ENCODE data around the gene USP1. TPM values are rescaled to one million over a fixed set of nuclear protein-coding genes. Genes with fewer than 3 reads are reported as not detected.

The USP1 gene
- total RNA-seq, 4 donors from 2014 or later = 16.9 to 93.5 (median 41.5) TPM

DNA sequence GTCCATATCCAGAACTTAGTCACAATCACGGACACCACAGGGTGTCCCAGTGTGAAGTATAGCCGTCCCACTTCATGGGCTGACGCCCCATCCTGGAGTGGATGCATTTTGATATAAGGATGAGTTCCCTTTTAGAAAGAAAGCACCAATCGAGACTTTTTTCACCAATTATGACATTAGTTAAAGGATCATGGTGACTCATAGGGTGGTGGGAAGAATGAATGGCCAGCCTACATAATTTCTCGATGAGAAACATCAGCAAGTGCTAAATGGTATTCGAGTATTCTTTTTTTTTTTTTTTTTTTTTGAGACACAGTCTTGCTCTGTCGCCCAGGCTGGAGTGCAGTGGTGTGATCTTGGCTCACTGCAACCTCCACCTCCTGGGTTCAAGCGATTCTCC is 38.5 kb upstream of the USP1 start:
- H3K27me3 ChIP-seq = no peaks in the 10 kb centered on the region
- H3K4me3 ChIP-seq = no peak overlapping the region
- no peaks in the 10 kb centered on the region for H3K36me3 ChIP-seq
- no peaks in the 10 kb centered on the region for H3K4me1 ChIP-seq
- no peak for DNase-seq
- H3K27ac ChIP-seq = no peak overlapping the region
- TF ChIP-seq, protein P1, sequence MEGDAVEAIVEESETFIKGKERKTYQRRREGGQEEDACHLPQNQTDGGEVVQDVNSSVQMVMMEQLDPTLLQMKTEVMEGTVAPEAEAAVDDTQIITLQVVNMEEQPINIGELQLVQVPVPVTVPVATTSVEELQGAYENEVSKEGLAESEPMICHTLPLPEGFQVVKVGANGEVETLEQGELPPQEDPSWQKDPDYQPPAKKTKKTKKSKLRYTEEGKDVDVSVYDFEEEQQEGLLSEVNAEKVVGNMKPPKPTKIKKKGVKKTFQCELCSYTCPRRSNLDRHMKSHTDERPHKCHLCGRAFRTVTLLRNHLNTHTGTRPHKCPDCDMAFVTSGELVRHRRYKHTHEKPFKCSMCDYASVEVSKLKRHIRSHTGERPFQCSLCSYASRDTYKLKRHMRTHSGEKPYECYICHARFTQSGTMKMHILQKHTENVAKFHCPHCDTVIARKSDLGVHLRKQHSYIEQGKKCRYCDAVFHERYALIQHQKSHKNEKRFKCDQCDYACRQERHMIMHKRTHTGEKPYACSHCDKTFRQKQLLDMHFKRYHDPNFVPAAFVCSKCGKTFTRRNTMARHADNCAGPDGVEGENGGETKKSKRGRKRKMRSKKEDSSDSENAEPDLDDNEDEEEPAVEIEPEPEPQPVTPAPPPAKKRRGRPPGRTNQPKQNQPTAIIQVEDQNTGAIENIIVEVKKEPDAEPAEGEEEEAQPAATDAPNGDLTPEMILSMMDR (IDR thresholded peaks at IDR 0.05) = no peak
- TF ChIP-seq POLR2A (IDR thresholded peaks at IDR 0.05) = no peak
- H3K9me3 ChIP-seq = no peaks in the 10 kb centered on the region
- intact Hi-C loops (cut with DNase I; ENCODE audit: low total_unique reads) = no loop called here

DNA sequence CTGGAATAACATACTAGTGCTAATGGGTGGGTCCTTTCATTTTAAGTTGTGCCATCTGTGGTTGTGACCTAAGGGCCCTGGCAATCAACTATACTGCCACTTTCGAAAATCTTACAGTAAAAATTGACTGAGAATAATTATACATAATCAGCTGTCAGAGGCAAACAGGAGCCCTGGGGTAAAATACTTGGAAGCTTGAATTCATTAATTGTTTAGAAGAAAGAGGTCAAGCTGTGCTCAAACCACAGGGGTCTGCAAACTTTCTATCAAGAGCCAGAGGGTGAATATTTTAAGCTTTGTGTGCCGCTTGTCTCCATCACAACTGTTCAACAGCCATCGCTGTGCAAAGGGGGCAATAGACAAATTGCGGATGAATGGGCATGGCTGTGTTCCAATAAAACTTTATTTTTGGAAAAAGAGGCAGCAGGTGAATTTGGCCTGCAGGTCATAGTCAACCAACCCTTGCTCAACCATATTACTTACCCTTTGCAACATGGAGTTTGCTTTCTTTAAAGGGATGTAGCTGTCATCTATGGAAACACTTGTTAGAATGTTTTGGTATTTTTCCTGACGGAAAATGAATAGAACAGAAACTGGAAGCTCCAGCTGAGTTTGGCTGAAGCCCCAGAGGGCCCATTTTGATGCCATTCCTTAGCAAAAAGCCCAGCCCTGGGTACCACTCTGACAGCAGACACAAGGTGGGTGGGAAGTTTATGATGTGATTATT is 35.7 kb upstream of the USP1 start:
- no peak for TF ChIP-seq POLR2A (IDR thresholded peaks at IDR 0.05)
- no peak overlapping the region for H3K27ac ChIP-seq
- H3K4me3 ChIP-seq = no peak overlapping the region
- H3K27me3 ChIP-seq = no peaks in the 10 kb centered on the region
- no peaks in the 10 kb centered on the region for H3K36me3 ChIP-seq
- no peaks in the 10 kb centered on the region for H3K4me1 ChIP-seq
- intact Hi-C loops (cut with DNase I; ENCODE audit: low total_unique reads) = loop anchor here (10.0 kb wide), 1 partner anchor 226 kb away; no protein-coding TSS in a partner anchor
- no peak for DNase-seq
- H3K9me3 ChIP-seq = no peaks in the 10 kb centered on the region

GRCh38 chr1:62405247-62405646 is 31.6 kb upstream of the USP1 start:
- intact Hi-C loops (cut with DNase I; ENCODE audit: low total_unique reads) = loop anchor here (10.0 kb wide), 1 partner anchor 230 kb away; no protein-coding TSS in a partner anchor
- DNase-seq = no peak
- no peaks in the 10 kb centered on the region for H3K36me3 ChIP-seq
- no peak overlapping the region for H3K27ac ChIP-seq
- no peaks in the 10 kb centered on the region for H3K4me1 ChIP-seq
- TF ChIP-seq POLR2A (IDR thresholded peaks at IDR 0.05) = no peak
- TF ChIP-seq, protein P1 (IDR thresholded peaks at IDR 0.05) = no peak
- no peaks in the 10 kb centered on the region for H3K9me3 ChIP-seq
- H3K27me3 ChIP-seq = no peaks in the 10 kb centered on the region
- no peak overlapping the region for H3K4me3 ChIP-seq

DNA sequence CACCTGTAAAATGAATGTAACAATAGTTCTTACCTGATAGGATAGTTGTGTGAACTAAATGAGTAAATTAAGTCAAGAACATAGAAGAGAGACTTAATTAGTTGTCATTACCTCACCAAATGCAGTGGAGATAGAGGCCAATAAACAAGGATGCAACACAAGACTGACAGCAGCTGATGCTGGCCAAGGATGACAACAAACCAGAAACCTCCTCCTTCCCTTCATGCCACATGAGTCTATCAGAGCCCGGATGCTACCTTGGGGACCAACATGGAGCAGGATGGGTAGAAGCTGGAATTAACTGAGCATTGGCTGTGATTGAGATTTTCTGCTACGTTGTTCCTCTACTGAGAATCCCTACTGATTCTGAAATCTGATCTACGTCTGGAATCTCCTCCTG is 30.3 kb upstream of the USP1 start:
- no peaks in the 10 kb centered on the region for H3K9me3 ChIP-seq
- H3K27me3 ChIP-seq = no peaks in the 10 kb centered on the region
- no peak overlapping the region for H3K27ac ChIP-seq
- H3K36me3 ChIP-seq = no peaks in the 10 kb centered on the region
- no peak overlapping the region for H3K4me3 ChIP-seq
- intact Hi-C loops (cut with DNase I; ENCODE audit: low total_unique reads) = loop anchor here (10.0 kb wide), 1 partner anchor 232 kb away; no protein-coding TSS in a partner anchor
- no peaks in the 10 kb centered on the region for H3K4me1 ChIP-seq
- no peak for TF ChIP-seq POLR2A (IDR thresholded peaks at IDR 0.05)
- TF ChIP-seq, protein P1 (IDR thresholded peaks at IDR 0.05) = no peak
- DNase-seq = no peak

GRCh38 chr1:62407398-62408009 is 29.3 kb upstream of the USP1 start:
- H3K4me3 ChIP-seq = no peak overlapping the region
- H3K4me1 ChIP-seq = no peaks in the 10 kb centered on the region
- H3K27ac ChIP-seq = no peak overlapping the region
- no peaks in the 10 kb centered on the region for H3K9me3 ChIP-seq
- intact Hi-C loops (cut with DNase I; ENCODE audit: low total_unique reads) = loop anchor here (10.0 kb wide), 1 partner anchor 233 kb away; no protein-coding TSS in a partner anchor
- DNase-seq = no peak
- no peaks in the 10 kb centered on the region for H3K36me3 ChIP-seq
- TF ChIP-seq, protein P1 (IDR thresholded peaks at IDR 0.05) = peak; percentile 44 to 70 (median 62)
- TF ChIP-seq POLR2A (IDR thresholded peaks at IDR 0.05) = no peak
- no peaks in the 10 kb centered on the region for H3K27me3 ChIP-seq
